HG02870 (cell line): ENCODE results near the gene LSS.
"Not testable (repeated sequence)": the region's sequence is repeated elsewhere in the genome, so short reads cannot be mapped to it uniquely, and the experiment has no call there.

Source experiments
- ATAC-seq: cut with Tn5 transposase; IDR thresholded peaks from one replicate; pipeline ENCODE4 v1.9.1; 2021; ENCODE audit warnings: mild to moderate bottlenecking, moderate library complexity; ENCODE audit not compliant: unreplicated experiment

The LSS gene

DNA sequence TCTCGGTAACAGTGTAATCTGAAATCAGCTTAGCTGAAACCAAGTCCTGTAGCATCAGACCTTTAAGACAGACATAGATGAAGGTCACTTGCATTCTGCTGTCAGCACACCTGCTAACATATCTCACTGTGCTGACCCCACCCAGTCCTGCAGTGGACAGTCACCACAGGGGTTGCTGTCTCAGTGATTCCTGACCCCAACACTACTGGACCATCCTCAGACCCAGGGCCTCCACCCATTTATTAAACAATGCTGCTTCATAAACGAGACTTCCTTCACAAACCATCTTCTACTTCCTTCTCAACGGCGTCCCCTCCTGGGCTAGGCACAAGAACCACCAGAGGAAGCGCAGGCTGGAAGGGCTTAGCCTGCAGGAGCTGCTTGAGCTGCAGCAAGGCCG, 17.8 kb upstream of the LSS start:
- no peak for ATAC-seq

DNA sequence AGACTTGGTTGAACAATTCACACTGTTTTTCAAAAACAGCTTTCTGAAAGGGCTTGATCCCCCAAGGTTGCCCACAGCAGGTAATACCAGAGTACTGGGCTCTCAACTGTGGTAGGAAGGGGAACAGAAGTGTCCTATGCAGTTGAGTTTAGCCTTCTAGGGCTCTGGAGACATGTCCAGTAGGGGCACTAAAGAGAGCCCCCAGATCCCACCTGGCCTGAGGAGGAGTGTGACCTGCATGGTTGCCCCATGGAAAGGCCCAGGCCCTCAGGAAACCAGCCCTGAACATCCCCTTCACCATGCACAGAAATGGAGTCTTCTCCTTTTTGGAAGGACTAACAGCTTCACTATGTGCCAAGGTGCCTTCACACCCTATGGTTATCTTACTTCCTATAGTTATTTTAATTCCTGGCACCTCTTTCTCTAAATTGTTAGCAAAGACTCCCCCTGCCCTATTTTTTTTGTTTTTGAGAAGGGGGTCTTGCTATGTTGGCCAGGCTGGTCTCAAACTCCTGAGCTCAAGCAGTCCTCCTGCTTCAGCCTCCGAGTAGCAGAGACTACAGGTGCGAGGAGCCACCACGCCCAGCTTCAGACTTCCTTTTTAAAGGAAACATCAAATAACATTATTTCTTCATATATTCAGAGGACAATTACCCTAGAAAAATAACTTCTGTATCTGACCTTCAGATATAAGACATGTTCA, 16.8 kb upstream of the LSS start:
- ATAC-seq = no peak

DNA sequence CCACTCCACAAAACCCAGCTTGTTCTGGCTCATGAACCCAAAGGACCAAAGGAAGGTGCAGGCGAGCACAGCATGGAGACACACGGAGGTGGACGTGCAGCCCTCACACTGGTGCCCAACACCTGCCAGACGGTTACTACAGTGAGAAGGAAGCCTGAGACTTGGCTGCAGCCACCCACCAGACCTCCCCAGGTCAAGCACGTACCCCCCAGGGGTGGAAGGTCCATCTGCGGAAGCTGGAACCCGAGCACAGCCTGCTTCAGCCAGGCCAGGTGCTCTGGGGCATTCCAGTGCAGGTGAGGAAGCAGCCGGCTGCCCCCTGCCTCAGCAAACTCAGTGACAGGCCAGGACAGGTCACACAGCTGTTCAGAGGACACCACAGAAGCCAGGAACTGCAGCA, 16.0 kb upstream of the LSS start:
- ATAC-seq = no peak

DNA sequence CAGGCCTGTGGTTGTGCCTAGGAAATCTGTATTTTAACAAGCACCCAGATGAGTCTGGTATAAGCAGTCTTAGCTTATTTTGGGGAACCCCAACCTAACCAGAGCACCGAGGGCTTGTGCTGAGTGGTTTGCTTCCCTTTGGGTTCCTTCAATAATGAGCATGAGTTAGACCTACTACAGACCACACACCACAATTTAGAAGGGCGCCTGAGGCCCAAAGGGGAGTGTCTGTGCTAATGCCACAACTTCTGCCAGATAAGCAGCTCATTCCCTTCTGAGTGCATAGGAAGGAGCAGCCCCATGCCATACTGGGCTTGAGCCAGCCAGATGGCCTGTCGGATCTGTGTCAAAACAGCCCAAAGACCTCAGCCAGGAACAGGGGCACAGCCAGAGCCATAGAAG, 15.4 kb upstream of the LSS start:
- ATAC-seq = no peak

DNA sequence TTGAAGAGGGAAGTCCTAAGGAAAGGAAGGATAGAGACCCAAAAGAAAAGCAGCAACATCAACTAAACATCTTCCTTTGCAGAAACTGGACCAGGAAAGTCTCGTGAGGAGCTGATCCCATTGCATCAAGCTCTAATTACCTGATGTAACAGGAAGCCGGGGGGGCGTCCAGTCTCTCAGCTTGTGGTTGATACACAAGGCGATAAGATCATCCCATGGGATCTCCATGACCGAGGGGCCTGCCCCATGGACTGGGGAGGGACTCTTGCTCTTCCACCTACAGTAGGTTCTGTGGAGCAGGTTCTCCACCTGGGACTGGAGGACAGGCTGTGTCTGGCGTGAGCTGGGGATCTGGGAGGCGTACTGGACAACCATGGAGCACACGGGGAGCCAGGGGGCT, 14.8 kb upstream of the LSS start:
- ATAC-seq = no peak

DNA sequence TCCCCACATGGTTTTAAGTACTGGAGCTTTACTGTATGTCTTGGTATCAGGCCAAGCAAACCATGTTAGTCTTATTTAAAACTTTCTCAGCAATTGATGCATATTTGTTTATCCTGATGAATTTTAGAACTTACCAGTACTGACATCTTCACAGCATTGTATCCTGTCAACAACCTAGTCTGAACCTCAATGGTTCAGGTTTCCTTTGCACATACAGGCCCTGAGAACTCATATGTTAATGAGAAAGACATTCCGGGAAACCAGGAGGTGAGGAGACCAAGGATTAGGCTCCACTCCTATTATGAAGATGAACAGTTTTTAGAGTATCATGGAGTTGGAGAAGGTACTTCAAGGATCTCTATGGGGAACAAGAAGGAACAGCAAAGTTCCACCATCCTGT, 13.0 kb upstream of the LSS start:
- not testable (repeated sequence) for ATAC-seq

DNA sequence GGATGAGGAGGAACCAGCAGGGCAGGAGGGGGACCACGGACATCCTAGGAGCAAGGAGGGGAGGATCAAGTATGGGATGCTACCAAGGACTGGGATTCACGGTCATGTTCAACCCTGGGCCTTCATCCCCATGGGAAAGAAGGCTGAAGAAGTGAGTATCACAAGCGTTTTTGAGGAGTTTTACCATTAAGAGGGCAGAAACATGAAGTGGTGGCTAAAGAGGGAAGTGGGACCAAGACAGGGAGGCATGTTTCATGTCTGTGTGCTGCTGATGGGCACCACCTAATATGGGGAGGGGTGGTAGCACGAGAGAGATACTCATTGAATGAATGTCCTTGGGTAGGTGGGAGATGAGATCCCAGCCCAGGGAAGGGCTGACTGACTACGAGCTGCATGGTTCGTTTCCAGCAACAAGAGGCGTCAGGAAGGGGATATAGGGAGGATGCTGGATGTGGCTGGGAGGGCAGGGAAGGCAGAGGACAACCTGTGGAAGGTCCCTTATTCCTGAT, 11.3 kb upstream of the LSS start:
- ATAC-seq = no peak

DNA sequence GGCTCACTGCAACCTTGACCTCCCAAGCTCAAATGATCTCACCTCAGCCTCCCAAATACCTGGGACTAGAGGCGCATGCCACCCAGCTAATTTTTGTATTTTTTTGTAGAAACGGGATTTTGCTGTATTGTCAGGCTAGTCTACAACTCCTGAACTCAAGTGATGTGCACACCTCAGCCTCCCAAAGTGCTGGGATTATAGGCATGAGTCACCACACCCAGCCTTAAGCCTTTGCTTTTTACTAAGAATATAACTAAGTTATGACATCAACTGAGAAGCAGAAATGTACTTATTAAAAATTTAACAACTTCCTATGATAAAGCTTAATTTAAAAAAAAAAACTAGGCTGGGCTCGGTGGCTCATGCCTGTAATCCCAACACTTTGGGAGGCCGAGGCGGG, 8.9 kb upstream of the LSS start:
- ATAC-seq = no peak

DNA sequence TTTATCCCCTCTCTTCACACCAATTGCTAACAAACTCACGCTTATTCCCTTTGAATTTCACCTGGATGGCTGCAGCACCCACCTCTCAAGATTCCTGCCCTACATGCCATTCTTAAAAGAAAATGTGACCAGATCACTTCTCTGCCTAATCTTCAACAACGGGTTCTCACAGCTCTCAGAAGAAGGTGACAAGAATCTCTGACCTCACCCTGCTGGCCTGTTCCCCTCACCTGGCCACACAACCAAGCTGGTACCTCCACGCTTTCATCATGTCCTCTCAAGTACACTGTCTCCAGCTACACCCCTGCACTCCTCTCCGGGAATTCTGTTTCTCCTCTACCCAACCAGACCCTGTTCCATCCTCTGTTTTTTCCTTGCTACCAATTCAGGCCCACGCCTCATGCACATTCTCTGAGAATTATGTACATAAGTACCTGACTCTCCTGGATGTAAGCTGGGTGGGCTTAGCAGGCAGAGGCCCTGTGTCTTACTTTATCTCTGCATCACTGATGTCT, 5.9 kb upstream of the LSS start:
- ATAC-seq = no peak

DNA sequence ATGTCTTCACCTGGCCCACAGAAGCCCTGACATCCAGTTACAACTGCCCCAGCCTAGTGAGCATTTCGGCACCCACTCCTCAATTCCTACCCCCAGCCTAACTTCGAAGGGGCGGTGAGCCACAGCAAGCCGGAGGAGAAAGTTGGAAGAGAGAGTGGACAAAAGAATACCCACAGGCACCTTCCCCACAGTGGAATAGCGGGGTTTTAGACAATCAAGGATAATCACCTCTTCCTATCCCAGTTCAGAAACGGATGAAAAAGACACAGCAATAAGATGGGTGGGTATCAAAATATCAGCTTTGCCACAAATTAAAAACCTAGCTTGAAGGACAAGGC, 1.3 kb upstream of the LSS start:
- no peak for ATAC-seq

DNA sequence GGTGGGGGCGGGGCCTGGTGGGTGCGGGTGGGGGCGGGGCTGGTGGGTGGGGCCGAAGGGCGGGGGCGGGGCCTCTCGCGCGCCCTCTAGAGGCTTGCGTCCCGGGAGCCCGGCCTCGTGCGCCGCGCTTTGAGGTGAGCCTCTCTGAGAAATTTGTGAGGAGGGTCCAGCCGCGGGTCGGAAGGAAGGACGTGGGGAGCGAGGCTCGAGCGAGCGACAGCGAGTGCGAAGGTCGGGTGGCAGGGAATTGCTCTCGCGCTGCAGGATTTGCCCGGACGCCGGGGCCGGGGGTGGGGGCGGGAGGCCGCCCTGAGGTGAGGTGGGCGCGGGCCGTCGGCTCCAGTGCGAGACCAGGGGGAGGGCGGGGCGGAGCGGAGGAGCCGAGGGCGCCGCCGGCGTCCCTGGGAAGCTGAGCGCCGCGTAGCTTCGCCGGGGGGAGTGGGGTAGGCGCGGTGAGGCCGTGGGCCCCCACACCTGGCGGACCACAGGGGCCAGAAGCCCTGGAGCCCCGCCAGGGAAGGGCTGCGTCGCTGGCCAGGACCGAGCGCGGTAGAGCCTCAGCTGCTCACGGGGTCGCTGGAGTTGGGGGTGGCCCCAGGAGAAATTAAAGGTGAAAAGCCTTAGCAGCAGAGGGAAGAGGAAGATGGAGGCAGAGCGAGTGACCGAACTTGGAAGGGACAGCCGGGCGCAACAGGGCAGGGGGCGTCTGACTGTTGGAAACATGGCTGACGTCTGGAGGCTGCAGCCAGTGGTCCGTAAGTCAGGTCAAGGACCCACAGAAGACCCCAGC, 754 bp upstream of the LSS start:
- ATAC-seq = peak; percentile 21

DNA sequence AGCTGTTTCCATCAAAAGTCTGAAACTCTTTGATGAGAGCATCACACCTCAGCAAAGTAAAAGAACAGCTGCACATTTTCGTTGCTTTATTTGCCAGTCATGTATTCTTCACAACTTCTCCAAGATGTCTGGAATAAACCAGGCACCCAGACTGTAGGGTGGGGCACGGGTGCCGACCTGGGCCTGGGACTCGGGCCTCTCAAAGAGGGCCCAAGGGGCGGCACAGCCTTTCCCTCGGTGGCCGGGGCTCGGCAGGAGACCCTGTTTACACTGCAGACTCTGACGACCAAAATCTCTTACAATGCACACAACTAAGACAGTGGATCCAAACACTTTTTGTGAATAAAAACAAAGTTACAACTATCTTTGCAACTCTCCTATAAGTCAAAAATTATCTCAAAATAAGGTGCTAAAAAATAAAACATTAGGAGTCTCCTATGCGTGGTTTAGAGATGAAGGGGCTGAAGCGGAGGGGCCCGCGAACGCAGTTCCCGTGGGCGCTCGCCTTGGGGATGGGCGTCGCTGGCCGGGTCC, 696 bp downstream of the LSS start:
- ATAC-seq = no peak

DNA sequence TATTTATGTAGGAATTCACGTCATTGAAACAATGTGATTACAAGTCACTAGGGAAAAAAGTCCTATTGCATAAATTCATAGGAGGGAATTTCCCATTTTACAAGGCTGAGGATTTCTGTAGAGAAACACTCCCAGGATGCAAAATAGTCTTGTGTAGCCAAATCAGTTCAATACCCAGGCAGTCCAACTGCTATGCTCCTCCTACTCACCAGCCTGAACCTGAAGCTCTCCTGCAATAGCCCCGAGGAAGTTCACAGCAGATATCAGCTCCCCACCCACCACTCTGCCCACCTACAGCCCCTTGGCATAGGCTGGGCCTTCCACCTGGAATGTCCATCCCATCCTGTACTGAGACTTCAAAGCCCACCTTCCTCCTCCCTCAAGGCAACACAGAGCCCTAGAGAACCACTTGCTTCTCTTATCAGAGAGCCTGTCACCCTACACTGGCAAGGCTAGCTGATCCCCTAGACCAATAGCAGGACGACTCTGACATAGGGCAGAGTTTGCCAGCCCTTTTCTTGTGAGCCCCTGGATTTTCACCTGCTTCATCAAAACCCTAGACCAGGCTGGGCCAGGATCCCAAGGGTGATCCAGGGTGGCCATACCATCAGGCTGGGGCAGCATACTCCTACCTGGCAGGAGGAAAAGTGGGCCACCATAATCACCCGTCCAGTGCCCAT, 1.5 kb downstream of the LSS start:
- ATAC-seq = no peak

DNA sequence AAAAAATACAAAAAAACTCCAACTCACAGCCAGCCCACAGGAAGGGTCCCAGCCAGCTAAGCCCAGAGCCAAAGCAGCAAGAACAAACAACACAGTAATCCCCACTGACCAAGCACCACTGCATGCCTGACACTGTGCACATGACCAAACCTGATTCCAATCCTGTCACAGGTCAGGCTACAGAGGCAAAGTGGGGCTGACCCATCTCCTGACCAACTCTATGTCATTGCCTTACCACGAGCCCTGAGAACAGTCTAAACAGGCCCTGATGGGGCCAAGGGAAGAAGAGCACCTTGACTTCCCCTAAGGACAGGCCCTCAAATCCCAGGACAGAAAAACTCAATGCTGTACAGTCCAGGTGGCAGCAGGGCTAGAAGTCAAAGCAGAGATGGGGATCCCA, 2.4 kb downstream of the LSS start:
- ATAC-seq = no peak

DNA sequence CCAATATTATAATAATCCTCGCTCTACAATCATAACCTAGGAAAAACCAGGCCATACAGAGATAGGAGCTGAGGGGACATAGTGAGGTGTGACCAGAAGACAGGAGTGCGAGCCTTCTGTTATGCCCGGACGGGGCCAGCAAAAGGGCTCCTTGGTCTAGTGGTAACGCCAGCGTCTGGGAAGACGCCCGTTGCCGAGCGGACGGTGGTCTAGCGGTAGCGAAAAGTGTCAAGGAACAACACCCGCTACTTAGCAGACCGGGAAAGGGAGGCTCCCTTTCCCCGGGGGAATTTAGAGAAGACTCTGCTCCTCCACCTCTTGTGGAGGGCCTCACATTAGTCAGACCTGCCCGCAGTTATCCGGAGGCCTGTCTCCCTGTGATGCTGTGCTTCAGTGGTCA, 4.9 kb downstream of the LSS start:
- not testable (repeated sequence) for ATAC-seq

DNA sequence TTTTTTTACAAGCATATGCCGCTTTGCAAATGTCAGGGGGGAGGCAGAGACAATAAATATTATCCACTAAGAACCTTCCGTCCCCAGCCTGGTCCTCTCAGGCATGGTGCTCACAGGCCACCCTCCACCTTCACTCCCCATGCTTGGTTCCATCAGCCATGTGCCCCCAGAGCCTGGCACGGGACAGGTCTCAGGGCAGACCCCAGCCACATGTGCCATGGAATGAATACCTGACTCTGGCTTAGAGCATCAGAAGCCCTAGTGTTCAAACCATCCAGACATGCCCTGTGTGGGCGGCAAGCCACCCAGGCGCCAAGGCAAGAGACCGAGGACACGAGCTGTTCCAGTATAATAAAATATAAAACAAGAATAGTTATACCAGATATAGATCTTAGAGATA, 5.4 kb downstream of the LSS start:
- ATAC-seq = no peak

DNA sequence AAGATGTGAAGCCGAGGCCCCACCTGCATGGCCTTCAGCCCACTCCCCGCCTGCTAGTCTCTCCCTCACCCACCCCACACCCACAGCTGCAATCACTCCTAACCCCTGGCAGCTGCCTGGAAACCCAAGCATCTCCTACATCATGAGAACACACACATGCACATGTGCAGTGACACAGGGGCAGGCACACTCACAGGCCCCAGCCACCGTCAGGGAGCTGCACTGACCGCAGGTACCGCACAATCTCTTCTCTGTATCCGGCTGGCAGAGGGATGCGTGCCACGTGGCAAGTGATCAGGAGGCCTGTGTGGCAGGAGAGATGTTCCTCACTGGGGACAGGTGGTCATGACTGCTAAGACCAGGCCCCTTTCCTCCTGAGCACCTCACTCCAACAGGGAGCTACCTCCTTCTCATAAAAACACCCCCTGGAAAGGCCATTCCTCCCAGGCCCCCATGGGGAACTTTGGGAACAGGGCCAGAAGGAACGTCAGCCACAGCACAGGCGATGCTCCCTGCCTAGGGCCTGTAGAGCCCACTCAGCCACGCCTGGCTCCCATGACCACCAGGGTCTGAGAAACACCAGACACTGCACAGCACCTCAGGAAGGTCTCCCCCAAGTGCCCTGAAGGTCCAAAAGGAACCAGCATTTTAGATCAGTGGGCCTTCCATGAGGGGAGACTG, 6.0 kb downstream of the LSS start:
- no peak for ATAC-seq

DNA sequence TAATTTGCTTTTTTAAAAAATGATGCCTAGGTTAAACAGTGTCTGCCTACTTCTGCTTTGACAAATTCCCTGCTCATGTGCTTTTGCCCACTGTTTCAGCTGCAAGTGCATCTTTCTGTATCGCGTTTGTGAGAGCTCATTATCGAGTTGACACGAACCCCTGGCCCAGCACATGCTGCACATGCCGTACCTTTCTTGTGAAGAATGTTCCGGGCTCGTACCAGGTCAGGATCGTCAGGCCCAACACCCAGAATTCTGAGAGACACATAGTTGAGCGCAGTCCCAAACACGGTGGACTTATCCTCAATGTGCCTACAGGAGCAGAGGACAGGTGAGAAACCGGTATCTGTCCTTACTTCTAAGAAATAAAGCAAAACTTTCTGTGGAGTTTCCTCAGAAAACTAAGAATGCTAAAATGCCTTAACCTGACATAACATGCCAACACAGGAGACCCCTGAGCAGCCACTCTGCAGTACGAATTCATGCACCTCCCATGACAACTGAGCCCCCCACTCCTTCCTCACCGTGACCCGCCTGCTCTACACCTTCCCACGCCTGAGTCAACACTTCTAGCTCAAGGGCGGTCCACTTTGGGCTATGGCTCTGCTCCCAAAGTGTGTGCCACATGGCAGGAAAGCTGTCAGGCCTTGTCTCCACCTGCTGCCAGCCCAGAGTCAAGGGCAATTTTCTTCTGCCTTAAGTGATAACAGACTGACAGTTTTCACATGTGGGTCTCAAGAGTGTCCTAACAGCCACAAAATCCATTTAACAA, 6.7 kb downstream of the LSS start:
- ATAC-seq = no peak

DNA sequence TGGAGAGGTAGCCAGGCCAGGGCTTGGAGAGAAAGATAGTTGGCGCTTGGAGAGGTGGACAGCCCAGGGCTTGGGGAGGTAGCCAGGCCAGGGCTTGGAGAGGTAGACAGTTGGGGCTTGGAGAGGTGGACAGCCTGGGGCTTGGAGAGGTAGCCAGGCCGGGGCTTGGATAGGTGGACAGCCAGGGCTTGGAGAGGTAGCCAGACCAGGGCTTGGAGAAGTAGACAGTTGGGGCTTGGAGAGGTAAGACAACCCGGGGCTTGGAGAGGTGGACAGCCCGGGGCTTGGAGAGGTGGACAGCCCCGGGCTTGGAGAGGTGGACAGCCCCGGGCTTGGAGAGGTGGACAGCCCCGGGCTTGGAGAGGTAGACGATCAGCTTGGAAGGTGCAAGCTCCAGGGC, 7.7 kb downstream of the LSS start:
- no peak for ATAC-seq

DNA sequence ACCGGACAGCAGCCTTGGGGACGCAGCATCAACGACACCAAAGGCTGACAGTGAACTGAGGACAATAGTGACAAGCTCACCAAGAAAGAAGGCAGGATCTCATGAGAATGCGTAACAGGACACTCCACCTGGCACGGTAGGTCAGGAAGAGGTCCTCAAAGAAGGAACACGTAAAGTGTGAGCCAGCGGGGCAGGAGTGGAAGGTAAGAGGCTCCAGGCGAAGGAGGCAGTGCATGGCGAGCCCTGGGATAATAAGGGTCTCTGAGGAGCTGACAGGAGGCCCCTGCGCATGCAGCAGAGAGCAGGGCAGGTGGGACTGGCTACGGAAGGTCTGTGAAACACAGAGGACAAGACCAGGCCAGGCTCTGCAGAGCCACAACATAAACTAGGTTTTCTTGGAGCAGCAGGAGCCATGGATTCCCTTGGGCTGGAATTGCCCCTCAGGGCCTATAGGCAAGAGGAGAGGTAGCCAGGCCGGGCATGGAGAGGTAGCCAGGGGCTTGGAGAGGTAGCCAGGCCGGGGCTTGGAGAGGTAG, 8.2 kb downstream of the LSS start:
- no peak for ATAC-seq
